Tongue (tissue), 2 donors: ENCODE data around the gene HEXIM2. TPM values are rescaled to one million over a fixed set of nuclear protein-coding genes. Genes with fewer than 3 reads are reported as not detected.
"Not testable (repeated sequence)": the region's sequence is repeated elsewhere in the genome, so short reads cannot be mapped to it uniquely, and the experiment has no call there.

Experiments
- DNase-seq: peaks from one replicate; pipeline ENCODE4 v3.0.0-alpha.2; 2015
- total RNA-seq: library from RNA; depleted of rRNA; stranded (reverse); fragments of >200 nt; gene quantifications from one replicate; pipeline ENCODE4 v1.2.3, GENCODE V29; 2014

HEXIM2 gene
- total RNA-seq, 1 donor from 2014 or later = 5.6 TPM

DNA sequence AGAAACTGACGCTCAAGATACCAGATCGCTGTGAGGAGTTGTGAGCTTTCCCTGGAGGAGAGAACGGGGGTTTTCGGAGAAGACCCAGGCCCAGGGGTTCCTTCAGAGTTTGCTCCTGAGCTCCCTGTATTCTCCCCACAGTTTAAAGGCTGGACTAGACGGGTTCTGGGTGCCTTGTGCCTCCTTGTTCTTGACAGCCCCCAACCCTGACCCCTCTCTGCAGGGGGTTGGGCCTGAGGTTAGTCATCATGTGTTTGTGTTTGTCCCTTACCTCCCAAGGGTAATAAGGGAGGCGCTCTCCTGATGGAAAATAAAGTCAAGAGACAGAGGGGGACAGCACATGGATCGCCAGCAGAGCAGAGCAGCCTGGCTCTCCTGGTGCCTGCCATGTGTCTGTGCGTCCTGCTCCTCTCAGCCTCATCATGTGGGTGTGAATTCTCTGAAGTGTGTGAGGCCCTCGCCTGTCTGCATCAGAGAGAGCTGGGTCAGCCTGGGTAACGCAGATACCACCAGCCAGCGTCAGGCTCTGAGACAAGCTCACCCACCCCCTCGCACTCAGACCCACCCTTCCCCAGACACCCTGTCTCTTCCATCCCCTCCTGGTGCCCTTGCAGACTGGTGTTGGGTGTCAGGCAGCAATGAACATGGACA is 8.7 kb downstream of the HEXIM2 start:
- no peak for DNase-seq

DNA sequence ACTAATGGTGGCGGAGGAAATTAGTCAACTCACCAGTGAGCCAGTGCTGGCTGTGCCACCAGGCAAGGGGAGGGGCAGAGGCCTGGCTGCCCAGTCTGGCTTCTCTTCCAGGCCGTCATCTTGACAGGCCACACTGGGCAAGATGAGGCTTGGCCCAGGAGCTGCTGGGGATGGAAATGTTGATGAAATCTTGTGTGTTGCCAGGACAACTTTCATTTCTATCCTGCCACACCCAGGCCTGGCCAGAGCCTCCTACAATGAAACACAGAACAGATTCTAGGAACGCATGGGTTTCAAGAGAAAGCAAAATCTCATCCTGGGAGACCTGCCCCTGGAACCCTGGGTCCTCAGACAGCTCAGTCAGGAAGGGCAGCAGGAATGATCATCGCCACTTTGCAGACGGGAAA is 9.3 kb downstream of the HEXIM2 start:
- DNase-seq = peak; percentile 89

DNA sequence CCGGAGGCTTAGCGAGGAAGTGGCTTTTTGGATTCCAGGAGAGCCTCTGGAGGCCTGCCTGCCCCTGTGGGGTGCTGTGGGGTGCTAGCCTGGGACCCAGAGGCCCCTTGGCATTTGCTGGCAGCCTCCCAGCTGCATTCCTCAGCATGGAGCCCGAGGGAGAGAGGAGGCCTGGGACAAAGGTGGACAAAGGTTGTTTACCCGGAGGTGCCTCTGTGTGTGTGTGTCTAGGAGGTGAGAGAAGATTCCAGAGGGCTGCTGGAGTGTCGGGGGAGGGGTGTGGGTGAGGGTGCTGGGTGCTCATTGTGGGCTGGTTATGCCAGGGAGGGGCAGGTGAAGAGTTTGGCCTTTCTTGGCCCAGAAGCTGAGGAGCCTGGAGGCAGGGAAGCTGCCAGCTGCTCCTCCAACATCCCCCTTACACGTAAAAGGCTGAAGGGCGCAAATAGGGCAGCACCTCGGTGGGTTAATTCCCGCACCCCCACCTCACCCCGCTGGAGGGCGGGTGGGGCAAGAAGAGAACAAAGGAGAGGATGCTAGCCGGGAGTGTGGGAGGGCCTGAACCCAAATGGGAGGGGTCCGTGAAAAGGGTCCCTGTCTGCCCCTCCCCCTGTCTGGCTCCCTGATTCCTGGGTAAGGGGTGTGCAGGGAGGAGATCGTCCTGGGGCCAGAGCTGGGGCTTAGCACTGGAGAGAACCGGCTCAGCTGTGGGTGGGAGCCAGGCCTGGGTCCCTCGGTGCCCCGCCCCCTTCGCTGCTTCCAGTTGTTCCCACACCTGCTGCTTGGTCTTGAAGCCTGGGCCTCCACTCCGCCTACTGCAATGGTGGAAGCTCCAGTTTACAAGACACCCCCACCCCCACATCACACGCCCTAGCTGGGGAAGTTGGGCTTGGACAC is 9.9 kb downstream of the HEXIM2 start:
- DNase-seq = peak; percentile 97

DNA sequence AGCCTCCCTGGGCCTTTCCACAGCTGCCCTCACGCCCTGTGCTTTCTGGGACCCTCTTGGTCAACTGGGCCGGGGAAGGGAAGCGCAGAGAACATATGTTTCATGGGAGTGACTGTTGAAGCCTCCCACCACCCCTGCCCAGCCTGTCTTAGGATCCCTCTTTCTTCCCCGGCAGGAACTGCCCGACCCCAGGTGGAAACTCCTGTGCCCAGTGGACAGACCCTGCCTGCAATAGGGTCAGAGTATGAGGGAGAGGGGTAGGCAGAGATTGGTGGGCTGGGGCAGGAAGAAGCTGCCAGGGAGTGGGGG is 10.5 kb downstream of the HEXIM2 start:
- DNase-seq = no peak

DNA sequence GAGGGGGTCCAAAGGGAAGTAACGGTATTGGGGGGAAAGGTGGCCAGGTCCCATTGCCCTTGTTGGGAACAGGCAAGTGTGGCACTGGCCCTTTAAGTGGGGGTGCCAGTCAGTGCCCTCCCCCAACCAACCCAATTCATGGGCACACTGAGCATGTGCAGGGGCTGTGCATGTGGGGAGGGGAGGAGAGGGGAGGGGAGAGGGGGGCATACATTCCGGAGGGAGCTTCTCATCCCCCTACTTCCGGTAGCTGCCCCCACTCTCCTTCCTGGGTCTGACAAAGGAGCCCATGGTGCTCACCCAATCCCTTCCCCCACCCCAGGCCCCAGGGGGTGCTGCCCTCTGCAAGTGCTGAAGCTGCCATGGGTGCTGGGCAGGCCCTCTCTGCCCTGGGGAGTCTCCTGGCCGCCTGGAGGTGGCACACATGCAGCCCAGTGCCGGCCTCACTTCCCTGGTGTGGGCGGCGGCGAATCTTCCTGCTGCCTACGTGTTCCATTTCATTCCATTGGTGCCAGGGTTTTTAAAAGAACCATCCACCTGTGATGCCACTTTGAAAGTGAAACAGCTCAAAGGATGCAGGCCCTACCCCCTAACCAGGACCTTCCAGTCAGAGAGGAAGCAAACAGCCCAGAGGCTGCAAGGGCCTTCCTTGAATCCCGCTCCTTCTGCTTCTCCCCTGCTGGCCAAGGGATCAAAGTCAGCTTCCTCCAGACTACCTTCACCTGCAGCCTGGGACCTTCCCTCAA is 11.0 kb downstream of the HEXIM2 start:
- DNase-seq = peak; percentile 95

DNA sequence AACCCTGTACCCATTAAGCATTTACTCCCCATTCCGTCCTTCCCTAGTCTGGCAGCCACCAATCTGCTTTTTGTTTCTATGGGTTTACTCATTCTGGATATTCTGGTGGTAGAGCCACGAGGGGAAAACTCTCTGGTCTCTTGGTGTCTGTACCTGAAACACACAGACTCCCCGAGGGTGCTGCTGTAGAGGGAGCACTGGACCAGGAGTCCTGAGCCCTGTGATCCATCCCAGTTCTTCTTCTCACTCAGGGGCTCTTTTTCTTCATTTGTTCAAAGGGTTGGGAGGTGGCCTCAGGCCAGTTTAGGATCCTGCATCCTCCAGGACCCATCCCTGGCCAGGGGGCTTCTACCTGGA is 14.1 kb downstream of the HEXIM2 start:
- no peak for DNase-seq

DNA sequence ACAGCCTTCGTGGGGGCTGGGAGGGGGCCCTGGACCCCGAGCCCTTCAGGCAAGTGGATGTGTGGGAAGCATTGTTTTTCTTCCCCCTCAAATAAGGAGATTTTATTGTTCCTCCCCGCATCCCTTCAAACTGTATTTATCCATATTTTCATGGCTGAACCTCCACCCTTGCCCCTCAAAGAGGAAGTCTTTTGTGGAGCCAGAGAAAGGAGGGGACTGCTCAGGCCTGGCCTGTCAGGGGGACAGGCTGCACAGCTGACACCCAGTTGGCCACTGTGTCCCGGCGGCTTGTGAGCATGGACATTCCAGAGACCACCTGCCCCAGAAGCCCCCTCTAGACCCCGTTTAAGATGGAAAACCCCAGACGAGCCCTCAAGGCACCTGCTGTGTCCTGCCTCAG is 15.9 kb downstream of the HEXIM2 start:
- no peak for DNase-seq

DNA sequence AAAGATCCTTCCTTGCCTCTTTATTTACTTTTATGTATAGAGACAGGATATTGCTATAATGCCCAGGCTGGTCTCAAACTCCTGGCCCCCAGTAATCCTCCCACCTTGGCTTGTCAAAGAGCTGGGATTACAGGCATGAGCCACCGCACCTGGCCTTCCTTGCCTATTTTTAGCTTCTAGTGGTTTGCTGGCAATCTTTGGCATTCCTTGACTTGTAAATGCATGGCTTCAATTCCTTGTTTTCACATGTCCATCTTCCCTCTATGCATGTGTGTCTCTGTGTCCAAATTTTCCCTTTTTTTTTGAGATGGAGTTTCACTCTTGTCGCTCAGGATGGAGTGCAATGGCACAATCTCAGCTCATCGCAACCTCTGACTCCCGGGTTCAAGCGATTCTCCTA is 22.5 kb downstream of the HEXIM2 start:
- no peak for DNase-seq

DNA sequence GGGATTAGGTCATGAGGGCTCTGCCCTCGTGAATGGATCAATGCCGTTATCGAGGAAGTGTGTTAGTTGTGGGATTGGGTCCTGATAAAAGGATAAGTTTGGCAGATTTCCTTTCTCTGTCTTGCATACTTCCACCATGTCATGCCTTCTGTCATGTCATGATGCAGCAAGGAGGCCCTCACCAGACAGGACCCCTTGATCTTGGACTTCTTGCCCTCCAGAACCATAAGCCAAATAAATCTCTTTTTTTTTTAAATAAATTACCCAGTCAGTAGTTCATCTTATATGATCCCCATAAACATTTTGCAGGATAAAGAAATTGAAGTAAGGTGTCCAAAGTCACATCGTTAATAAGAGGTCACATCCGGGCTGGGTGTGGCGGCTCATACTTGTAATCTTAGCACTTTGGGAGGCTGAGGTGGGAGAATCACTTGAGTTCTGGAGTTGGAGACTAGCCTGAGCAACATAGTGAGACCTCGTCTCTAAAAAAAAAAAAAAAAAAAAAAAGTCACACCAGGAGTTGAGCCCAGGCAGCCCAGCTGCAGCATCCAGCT is 25.2 kb downstream of the HEXIM2 start:
- DNase-seq = no peak

DNA sequence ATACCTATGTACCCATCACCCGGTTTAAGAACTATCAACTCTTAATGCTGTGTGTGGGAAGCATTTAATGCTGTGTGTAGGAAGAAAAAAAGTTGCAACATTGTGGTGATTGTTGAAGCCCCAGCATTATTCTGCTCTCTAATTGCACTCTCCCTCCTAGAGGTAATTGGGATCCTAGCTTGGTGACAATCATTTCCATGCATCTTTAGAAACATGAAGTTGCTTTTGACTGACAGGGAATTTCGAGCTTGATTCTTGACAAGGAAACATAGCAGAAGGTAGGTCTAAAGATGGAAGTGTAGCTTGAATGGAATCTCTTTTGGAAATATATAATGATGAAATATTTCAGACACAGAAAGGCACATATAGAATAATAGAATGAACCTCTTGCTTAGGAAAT is 27.3 kb downstream of the HEXIM2 start:
- DNase-seq = no peak

DNA sequence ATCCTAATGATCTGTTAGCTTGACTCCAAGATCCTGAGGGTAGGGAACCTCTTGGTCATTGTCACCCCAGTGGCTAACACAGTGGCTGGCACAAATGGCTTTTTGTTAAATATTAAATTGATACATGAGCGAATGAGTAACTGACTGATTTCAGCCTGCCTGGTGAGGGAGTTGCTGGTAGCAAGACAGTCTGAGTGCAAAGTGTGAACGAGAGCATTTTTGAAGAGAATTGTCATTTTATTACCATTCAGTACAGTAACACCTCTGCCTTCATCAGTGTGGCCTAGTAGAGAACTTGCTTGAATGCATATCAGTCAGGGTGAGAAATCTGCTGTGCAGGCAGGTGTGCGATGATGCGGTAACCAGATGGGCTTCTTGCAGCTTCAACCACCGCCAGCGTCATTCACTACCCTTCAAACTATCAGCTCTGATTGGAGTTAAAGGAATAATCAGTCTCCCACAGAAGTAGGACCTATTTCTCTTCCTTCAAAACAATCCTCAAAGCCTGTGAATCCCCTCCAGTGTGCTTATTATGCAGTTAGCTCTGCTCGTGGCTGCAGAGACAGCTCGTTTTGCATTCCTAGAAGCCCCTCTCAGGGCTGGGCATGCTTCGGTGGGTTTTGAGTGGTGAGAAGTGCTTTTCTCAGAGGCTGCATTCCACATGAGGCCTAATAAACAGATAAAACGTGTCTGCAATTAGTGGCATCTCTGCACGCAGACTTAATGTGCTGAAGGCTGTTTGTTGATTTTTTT is 29.0 kb downstream of the HEXIM2 start:
- DNase-seq = no peak

DNA sequence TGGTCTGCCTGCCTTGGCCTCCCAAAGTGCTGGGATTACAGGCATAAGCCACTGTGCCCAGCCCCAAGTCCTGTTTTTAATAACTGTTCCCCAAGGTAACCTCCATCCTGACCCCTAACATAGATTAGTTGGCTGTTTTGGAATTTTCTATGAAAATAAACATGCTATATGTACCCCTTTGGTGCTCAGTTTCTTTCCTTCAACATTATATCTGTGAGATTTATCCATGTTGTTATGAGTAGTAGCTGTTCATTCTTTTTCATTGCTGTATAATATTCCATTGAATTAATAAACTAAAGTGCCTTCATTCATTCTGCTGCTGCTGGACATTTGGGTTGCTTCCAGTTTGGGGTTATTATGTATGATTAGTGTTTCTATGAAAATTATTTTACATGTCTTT is 33.7 kb downstream of the HEXIM2 start:
- DNase-seq = no peak

DNA sequence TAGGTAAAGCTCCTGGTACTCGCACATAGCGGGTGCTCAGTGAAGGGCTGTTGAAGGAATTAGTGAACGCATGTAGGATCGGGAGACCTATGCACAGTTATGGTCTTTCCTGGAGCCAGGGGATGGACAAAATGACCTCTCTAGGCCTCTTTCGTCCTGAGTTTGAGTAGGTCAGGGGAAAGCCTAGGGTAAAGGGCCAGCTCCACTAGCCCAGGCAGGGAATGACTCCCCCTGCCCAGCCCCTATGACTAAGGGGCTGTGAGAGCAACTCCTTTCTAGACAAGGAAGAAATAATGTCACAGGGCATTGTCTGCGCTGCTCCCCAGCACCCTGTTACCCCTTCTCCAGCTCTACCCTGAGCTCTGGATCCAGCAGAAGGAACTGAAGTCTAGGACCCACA is 35.4 kb downstream of the HEXIM2 start:
- DNase-seq = no peak

DNA sequence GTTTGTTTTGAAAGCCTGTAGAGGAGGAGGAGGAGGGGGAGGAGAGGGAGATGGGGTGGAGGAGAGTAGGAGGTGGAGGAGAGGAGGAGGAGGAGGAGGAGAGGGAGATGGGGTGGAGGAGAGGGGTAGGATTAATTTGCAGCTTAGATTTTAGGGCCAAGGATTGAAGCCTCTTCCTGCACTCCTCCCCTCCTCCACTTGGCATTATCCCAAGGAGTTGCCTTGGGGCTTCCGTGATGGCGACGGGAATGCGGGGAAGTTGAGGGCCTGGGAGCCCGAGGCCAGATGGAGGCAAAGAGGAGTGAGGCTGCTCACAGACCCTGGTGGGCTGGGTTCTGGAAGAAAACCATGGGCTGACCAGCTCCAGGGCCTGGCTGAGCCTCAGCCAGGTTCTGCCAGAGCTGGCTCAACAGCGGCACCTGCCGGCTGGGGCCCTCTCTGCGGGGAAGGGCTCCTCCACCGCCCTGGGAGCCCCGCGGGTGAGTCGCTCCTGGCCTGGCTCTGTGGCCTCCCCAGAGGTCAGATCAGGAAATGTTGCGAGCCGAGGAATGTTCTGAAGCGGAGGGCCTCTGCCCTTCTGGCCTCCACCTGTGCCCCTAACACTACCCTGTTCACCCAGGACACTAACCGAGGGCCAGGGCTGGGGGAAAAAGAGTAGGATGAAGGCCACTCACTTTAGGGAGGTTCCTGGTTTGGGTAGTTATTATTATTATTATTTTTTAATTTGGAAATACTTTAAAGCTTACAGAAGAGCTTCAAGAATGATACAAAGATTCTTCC is 36.1 kb downstream of the HEXIM2 start:
- DNase-seq = peak; percentile 93

DNA sequence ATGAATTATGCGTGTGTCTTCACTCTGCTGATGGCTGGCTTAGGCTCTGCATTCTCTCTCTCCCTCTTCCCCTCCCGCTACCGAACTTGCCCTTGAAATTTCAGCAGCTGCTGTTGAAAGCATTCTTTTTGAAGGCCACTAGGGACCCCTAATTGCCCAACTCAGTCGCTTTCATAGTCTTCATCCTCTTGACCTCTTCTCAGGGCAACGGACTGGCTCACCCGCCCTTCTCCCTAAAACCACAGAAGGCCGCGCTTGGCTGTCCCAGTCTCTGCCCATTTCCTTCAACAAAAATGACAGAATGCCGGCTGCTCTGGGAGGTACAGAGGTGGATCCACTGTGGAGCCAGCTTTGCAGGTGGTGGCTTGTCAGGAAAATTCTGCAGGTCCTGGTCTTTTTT is 39.0 kb downstream of the HEXIM2 start:
- no peak for DNase-seq

DNA sequence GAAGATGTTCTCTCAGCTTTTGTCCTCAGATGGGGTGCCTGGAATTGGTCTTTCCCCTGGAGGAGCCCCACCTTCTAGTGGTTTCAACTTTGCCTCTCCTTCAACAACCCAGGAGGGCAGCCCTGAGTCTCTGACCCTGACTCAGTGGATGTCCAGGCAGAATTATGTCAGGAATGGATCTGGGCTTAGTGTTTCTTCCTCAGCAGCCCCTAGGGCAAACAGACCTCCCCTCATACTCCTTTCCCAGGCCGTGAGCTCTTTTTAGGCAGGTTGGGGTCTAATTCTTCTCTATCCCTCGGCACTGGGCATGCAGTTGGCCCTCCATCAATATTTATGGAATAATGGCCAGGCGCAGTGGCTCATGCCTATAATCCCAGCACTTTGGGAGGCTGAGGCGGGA is 39.8 kb downstream of the HEXIM2 start:
- DNase-seq = no peak

DNA sequence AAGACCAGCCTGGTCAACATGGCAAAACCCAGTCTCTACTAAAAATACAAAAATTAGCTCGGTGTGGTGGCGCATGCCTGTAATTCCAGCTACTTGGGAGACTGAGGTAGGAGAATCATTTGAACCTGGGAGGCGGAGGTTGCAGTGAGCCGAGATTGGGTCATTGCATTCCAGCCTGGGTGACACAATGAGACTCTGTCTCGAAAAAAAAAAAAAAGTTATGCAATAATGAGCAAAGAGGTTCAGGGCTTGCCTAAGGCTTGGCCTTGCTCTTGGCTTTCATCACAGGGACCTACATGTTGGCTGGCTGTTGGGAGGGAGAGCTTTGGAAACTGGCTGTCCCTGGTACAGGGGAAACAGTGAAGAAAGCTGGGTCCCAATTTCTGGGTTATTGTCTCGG is 40.2 kb downstream of the HEXIM2 start:
- not testable (repeated sequence) for DNase-seq

DNA sequence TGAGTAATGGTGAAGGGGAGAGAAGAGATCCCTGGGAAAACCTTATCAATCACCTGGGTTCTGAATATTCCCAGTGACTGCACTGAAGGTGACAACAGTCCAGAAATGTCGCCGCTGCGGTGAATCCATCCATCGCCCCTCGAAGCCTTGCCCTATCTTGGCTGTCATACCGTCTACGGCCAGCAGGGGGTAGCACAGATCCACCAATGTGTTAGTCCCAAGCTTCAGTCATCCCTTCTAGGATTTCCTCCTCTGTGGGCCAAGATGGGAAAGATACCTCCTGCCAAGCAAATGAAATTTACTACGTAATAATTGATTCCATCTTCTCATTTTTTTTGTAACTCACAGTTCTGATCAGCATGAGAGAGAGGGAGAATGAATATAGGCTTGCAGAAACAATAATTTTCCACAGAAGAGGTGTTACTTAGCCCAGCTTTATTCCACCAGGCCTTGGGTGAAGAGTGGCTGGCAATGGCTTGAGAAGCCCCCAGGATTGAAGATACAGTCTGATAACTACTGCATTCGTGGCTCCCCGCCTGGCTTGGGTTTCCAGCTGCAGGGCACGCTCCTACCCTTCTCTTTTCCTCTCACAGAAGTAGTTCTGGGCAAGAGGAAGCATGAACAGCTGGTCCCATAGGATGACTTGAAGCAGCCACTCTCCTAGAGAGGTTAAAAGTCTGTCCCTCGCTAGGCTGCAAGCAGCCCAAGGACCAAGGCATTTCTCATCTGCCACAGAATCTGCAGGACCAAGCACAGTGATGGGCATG is 57.4 kb downstream of the HEXIM2 start:
- DNase-seq = peak; percentile 96
